ENCODE results near the gene CLSTN2.

GRCh38 chr3:140440446-140440845 is 505.5 kb downstream of the CLSTN2 start:
- TF ChIP-seq, protein P1, sequence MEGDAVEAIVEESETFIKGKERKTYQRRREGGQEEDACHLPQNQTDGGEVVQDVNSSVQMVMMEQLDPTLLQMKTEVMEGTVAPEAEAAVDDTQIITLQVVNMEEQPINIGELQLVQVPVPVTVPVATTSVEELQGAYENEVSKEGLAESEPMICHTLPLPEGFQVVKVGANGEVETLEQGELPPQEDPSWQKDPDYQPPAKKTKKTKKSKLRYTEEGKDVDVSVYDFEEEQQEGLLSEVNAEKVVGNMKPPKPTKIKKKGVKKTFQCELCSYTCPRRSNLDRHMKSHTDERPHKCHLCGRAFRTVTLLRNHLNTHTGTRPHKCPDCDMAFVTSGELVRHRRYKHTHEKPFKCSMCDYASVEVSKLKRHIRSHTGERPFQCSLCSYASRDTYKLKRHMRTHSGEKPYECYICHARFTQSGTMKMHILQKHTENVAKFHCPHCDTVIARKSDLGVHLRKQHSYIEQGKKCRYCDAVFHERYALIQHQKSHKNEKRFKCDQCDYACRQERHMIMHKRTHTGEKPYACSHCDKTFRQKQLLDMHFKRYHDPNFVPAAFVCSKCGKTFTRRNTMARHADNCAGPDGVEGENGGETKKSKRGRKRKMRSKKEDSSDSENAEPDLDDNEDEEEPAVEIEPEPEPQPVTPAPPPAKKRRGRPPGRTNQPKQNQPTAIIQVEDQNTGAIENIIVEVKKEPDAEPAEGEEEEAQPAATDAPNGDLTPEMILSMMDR (IDR thresholded peaks at IDR 0.05; ENCODE audit: poor library complexity) = no peak
- no peak for TF ChIP-seq EZH2phosphoT487 (IDR thresholded peaks at IDR 0.05; ENCODE audit: low read depth, severe bottlenecking, unreplicated experiment)
- no peak for TF ChIP-seq EZH2 (IDR thresholded peaks at IDR 0.05; ENCODE audit: borderline replicate concordance)

Measured in hepatocyte (in vitro differentiated cells).